Liver (tissue), 9 donors: ENCODE measurements around the gene GTPBP1. TPM values are rescaled to one million over a fixed set of nuclear protein-coding genes. Genes with fewer than 3 reads are reported as not detected.

ENCODE experiments used
- DNase-seq: peaks from one replicate; pipeline ENCODE4 v3.0.0-alpha.2; 2017; ENCODE audit warnings: low spot score
- H3K27ac ChIP-seq, 2 donors: one replicate each; pipeline ENCODE4 v1.7.0; 2013; ENCODE audit warnings: inconsistent platforms in 2 of 2, low read length in 2 of 2, control low read depth in 1 of 2, low read depth in 1 of 2, mild to moderate bottlenecking in 1 of 2
- H3K27me3 ChIP-seq, 4 donors: one replicate each; pipeline versions ENCODE4 v1.6.1 to v1.7.0; 2013; ENCODE audit warnings: low read length in 3 of 4, inconsistent platforms in 1 of 4, mild to moderate bottlenecking in 1 of 4, moderate library complexity in 1 of 4; ENCODE audit not compliant: control insufficient read depth in 4 of 4, insufficient read depth in 4 of 4
- H3K36me3 ChIP-seq, 4 donors: one replicate each; pipeline versions ENCODE4 v1.6.1 to v1.7.0; 2013; ENCODE audit warnings: low read length in 3 of 4, mild to moderate bottlenecking in 3 of 4, low read depth in 1 of 4, moderate library complexity in 1 of 4; ENCODE audit not compliant: control insufficient read depth in 4 of 4, insufficient read depth in 3 of 4
- H3K4me1 ChIP-seq, 4 donors: one replicate each; pipeline versions ENCODE4 v1.6.1 to v1.7.0; 2013; ENCODE audit warnings: low read length in 3 of 4, mild to moderate bottlenecking in 3 of 4, moderate library complexity in 1 of 4; ENCODE audit not compliant: control insufficient read depth in 4 of 4, insufficient read depth in 4 of 4
- H3K4me3 ChIP-seq, 3 donors: one replicate each; pipeline versions ENCODE4 v1.6.1 to v1.7.0; 2013; ENCODE audit warnings: low read length in 3 of 3, control low read depth in 1 of 3, low read depth in 1 of 3, mild to moderate bottlenecking in 1 of 3
- H3K9ac ChIP-seq, 2 donors: one replicate each; pipeline ENCODE4 v1.7.0; 2013; ENCODE audit warnings: low read length in 2 of 2, mild to moderate bottlenecking in 2 of 2, moderate library complexity in 2 of 2, control low read depth in 1 of 2, low read depth in 1 of 2
- H3K9me3 ChIP-seq, 4 donors: one replicate each; pipeline versions ENCODE4 v1.6.1 to v1.7.0; 2013; ENCODE audit warnings: low read length in 3 of 4; ENCODE audit not compliant: control insufficient read depth in 4 of 4
- ATF3 ChIP-seq: IDR thresholded peaks from 2 replicates; pipeline ENCODE4 v1.6.1; 2016; ENCODE audit warnings: antibody characterized with exemption
- CTCF ChIP-seq: fragments of 150-350 bp; IDR thresholded peaks from 2 replicates; pipeline ENCODE4 v1.5.1; 2017; ENCODE audit warnings: improper control_type of control experiment, low read depth, low read length; ENCODE audit not compliant: missing input control
- FOXA1 ChIP-seq: IDR thresholded peaks from 2 replicates; pipeline ENCODE4 v1.6.1; 2016; ENCODE audit warnings: antibody characterized with exemption
- FOXA2 ChIP-seq: IDR thresholded peaks from 2 replicates; pipeline ENCODE4 v1.6.1; 2016; ENCODE audit warnings: antibody characterized with exemption
- GABPA ChIP-seq, 2 donors: IDR thresholded peaks in 1 of 2; conservative IDR thresholded peaks in 1 of 2; 2 replicates each; pipeline ENCODE4 v1.6.1; 2016; ENCODE audit warnings: antibody characterized with exemption in 2 of 2, mild to moderate bottlenecking in 1 of 2, moderate library complexity in 1 of 2
- HNF4A ChIP-seq, 2 donors: conservative IDR thresholded peaks; 2 replicates each; pipeline ENCODE4 v1.6.1; 2016; ENCODE audit warnings: antibody characterized with exemption in 2 of 2, mild to moderate bottlenecking in 2 of 2
- HNF4G ChIP-seq: IDR thresholded peaks from 2 replicates; pipeline ENCODE4 v1.6.1; 2016; ENCODE audit warnings: antibody characterized with exemption
- JUND ChIP-seq, 2 donors: IDR thresholded peaks; 2 replicates each; pipeline ENCODE4 v1.6.1; 2016; ENCODE audit warnings: antibody characterized with exemption in 2 of 2
- MAX ChIP-seq: IDR thresholded peaks from 2 replicates; pipeline ENCODE4 v1.6.1; 2016; ENCODE audit warnings: antibody characterized with exemption
- NR2F2 ChIP-seq: IDR thresholded peaks from 2 replicates; pipeline ENCODE4 v1.6.1; 2016; ENCODE audit warnings: antibody characterized with exemption
- RAD21 ChIP-seq, 2 donors: IDR thresholded peaks; 2 replicates each; pipeline ENCODE4 v1.6.1; 2016; ENCODE audit warnings: antibody characterized with exemption in 2 of 2, mild to moderate bottlenecking in 2 of 2
- REST ChIP-seq: IDR thresholded peaks from 2 replicates; pipeline ENCODE4 v1.6.1; 2016; ENCODE audit warnings: antibody characterized with exemption, mild to moderate bottlenecking
- RXRA ChIP-seq, 2 donors: IDR thresholded peaks; 2 replicates each; pipeline ENCODE4 v1.6.1; 2017 to 2018; ENCODE audit warnings: antibody characterized with exemption in 2 of 2, mild to moderate bottlenecking in 1 of 2
- SP1 ChIP-seq: IDR thresholded peaks from 2 replicates; pipeline ENCODE4 v1.6.1; 2018; ENCODE audit warnings: antibody characterized with exemption, mild to moderate bottlenecking
- TAF1 ChIP-seq: conservative IDR thresholded peaks from 2 replicates; pipeline ENCODE4 v1.6.1; 2016; ENCODE audit warnings: antibody characterized with exemption, mild to moderate bottlenecking
- YY1 ChIP-seq: IDR thresholded peaks from 2 replicates; pipeline ENCODE4 v1.6.1; 2016; ENCODE audit warnings: antibody characterized with exemption, mild to moderate bottlenecking
- WGBS: extraction: QIAGEN DNeasy Blood & Tissue Kit; methylation state at CpG from one replicate; pipeline ENCODE4 v1.1.7; 2013; 5-methylcytosine and 5-hydroxymethylcytosine counted together
- polyA plus RNA-seq, 2 donors: library from polyadenylated mRNA; stranded (reverse) in 1 of 2; unstranded in 1 of 2; fragments of 200-250 nt in 1 of 2; fragments of >200 nt in 1 of 2; fragmentation: Nextera tagmentation in 1 of 2; extraction: Ambion mirVana in 1 of 2; gene quantifications; one replicate each; pipeline versions ENCODE4 v1.2.1 to v1.2.3, GENCODE V29; 2013 to 2015
- total RNA-seq, 2 donors: library from RNA; depleted of rRNA; stranded (reverse); fragments of >200 nt; gene quantifications; one replicate each; pipeline ENCODE4 v1.2.3, GENCODE V29; 2014
- donor health status: healthy.
- donor health status: healthy.
- donor health status: healthy.
- donor health status: healthy.
- donor health status: healthy.

Gene GTPBP1
- total and polyA plus RNA-seq, 4 donors, result 5.3 to 56.3 (median 16.1) TPM

GRCh38 chr22:38715852-38716251, 10.1 kb downstream of the GTPBP1 start:
- no peaks in the 10 kb centered on the region for H3K9me3 ChIP-seq
- TF ChIP-seq SP1 (no peak), ATF3 (no peak), HNF4A (conservative IDR thresholded peaks at IDR 0.05) (no peak), RXRA (IDR thresholded peaks at IDR 0.05) (no peak), YY1 (no peak), REST (no peak), HNF4G (no peak), MAX (no peak), JUND (IDR thresholded peaks at IDR 0.05) (no peak), GABPA (IDR thresholded peaks at IDR 0.05 in 1 of 2, conservative IDR thresholded peaks at IDR 0.05 in 1 of 2) (no peak)
- DNase-seq, result no peak

GRCh38 chr22:38716271-38716670, 10.5 kb downstream of the GTPBP1 start:
- H3K4me1 ChIP-seq, result no peaks in the 10 kb centered on the region
- no peaks in the 10 kb centered on the region for H3K9me3 ChIP-seq
- DNase-seq, result no peak
- 98% methylated on average over 10 of the region's 10 CpGs for WGBS
- no peaks in the 10 kb centered on the region for H3K27me3 ChIP-seq
- TF ChIP-seq ATF3, result no peak
- no peak for TF ChIP-seq HNF4G
- no peak for TF ChIP-seq YY1
- TF ChIP-seq FOXA2, result no peak
- TF ChIP-seq CTCF, result no peak
- TF ChIP-seq JUND (IDR thresholded peaks at IDR 0.05), result no peak
- no peak for TF ChIP-seq REST
- no peak for TF ChIP-seq TAF1
- TF ChIP-seq RAD21 (IDR thresholded peaks at IDR 0.05), result no peak
- TF ChIP-seq FOXA1, result no peak
- TF ChIP-seq NR2F2, result no peak
- no peak for TF ChIP-seq MAX
- TF ChIP-seq RXRA (IDR thresholded peaks at IDR 0.05), result no peak
- peaks cover 6 to 31% (median 18%) of the 10 kb centered on the region in 4 donors for H3K36me3 ChIP-seq
- H3K4me3 ChIP-seq, result no peak overlapping the region
- no peak overlapping the region for H3K9ac ChIP-seq
- H3K27ac ChIP-seq, result no peak overlapping the region

More at GRCh38 chr22:38715852-38716251, 10.1 kb downstream of the GTPBP1 start:
- Histone ChIP-seq H3K4me1 (no peaks in the 10 kb centered on the region), H3K36me3 (peaks cover 6 to 30% (median 18%) of the 10 kb centered on the region in 4 donors), H3K27me3 (no peaks in the 10 kb centered on the region), H3K9ac (no peak overlapping the region), H3K4me3 (no peak overlapping the region), H3K27ac (no peak overlapping the region)
- over 99% methylated on average over 15 of the region's 15 CpGs for WGBS
